Stimulated activated CD4-positive, alpha-beta T cell treated with anti-CD3 and anti-CD28 coated beads, Interleukin-15, amount 100 ng/mL, for 48 hours (primary cell): ENCODE results near the gene HMCN2.
"Not testable (repeated sequence)": the region's sequence is repeated elsewhere in the genome, so short reads cannot be mapped to it uniquely, and the experiment has no call there.

Source experiments
- DNase-seq, 2 donors: peaks; one replicate each; pipeline ENCODE4 v3.0.0-alpha.2; 2020; ENCODE audit warnings: low read depth in 2 of 2

The HMCN2 gene

GRCh38 chr9:130263601-130264413 is 1.8 kb upstream of the HMCN2 start:
- no peak for DNase-seq

GRCh38 chr9:130264414-130265350 is 878 bp upstream of the HMCN2 start:
- no peak for DNase-seq

- no peak for DNase-seq
Measured at GRCh38 chr9:130266236-130267098, 907 bp downstream of the HMCN2 start.

- no peak for DNase-seq
Measured at GRCh38 chr9:130267930-130268329, 2.4 kb downstream of the HMCN2 start.

- DNase-seq = no peak
Measured at GRCh38 chr9:130268521-130269211, 3.1 kb downstream of the HMCN2 start.

- no peak for DNase-seq
Measured at GRCh38 chr9:130271473-130271872, 5.9 kb downstream of the HMCN2 start.

GRCh38 chr9:130275156-130275555 is 9.6 kb downstream of the HMCN2 start:
- no peak for DNase-seq

- DNase-seq = no peak
Measured at GRCh38 chr9:130276121-130276520, 10.6 kb downstream of the HMCN2 start.

GRCh38 chr9:130276955-130277354 is 11.4 kb downstream of the HMCN2 start:
- DNase-seq = no peak

GRCh38 chr9:130277525-130277924 is 12.0 kb downstream of the HMCN2 start:
- not testable (repeated sequence) for DNase-seq

GRCh38 chr9:130283539-130284248 is 18.1 kb downstream of the HMCN2 start:
- DNase-seq = no peak

- DNase-seq = no peak
Measured at GRCh38 chr9:130284249-130284625, 18.7 kb downstream of the HMCN2 start.

GRCh38 chr9:130284690-130285089 is 19.1 kb downstream of the HMCN2 start:
- no peak for DNase-seq

GRCh38 chr9:130285271-130285670 is 19.7 kb downstream of the HMCN2 start:
- no peak for DNase-seq

- DNase-seq = no peak
Measured at GRCh38 chr9:130286072-130286770, 20.7 kb downstream of the HMCN2 start.

- no peak for DNase-seq
Measured at GRCh38 chr9:130286781-130287428, 21.3 kb downstream of the HMCN2 start.

GRCh38 chr9:130287736-130288135 is 22.2 kb downstream of the HMCN2 start:
- DNase-seq = no peak

- no peak for DNase-seq
Measured at GRCh38 chr9:130288393-130288792, 22.8 kb downstream of the HMCN2 start.

GRCh38 chr9:130288926-130289690 is 23.5 kb downstream of the HMCN2 start:
- no peak for DNase-seq
